NCI-H748 (cell line): Measurements from ENCODE around the gene KIAA0319L.

Source experiments
- DNase-seq: peaks from one replicate; lab custom pipeline; 2025; ENCODE audit not compliant: unreplicated experiment; lab: John Stamatoyannopoulos, UW

The KIAA0319L gene

GRCh38 chr1:35539073-35539823 lies 18.0 kb downstream of the KIAA0319L start:
- DNase-seq, result no peak

GRCh38 chr1:35537806-35538205 lies 19.4 kb downstream of the KIAA0319L start:
- no peak for DNase-seq

GRCh38 chr1:35536556-35537162 lies 20.5 kb downstream of the KIAA0319L start:
- DNase-seq, result no peak

GRCh38 chr1:35535243-35535642 lies 22.0 kb downstream of the KIAA0319L start:
- DNase-seq, result no peak

- DNase-seq, result peak; percentile 2
These were observed 23.6 kb downstream of the KIAA0319L start for GRCh38 chr1:35533586-35533985.

- no peak for DNase-seq
These were observed 24.5 kb downstream of the KIAA0319L start for GRCh38 chr1:35532497-35533223.

GRCh38 chr1:35531368-35531767 lies 25.8 kb downstream of the KIAA0319L start:
- no peak for DNase-seq

- DNase-seq, result no peak
These were observed 26.3 kb downstream of the KIAA0319L start for GRCh38 chr1:35530946-35531345.

GRCh38 chr1:35530168-35530567 lies 27.0 kb downstream of the KIAA0319L start:
- no peak for DNase-seq

GRCh38 chr1:35524106-35524505 lies 33.1 kb downstream of the KIAA0319L start:
- DNase-seq, result peak; percentile 57

- no peak for DNase-seq
These were observed 37.8 kb downstream of the KIAA0319L start for GRCh38 chr1:35519432-35519831.

GRCh38 chr1:35518183-35518582 lies 39.0 kb downstream of the KIAA0319L start:
- DNase-seq, result no peak

- no peak for DNase-seq
These were observed 45.9 kb downstream of the KIAA0319L start for GRCh38 chr1:35511305-35511704.

GRCh38 chr1:35509558-35509957 lies 47.6 kb downstream of the KIAA0319L start:
- no peak for DNase-seq

- DNase-seq, result no peak
These were observed 49.3 kb downstream of the KIAA0319L start for GRCh38 chr1:35507947-35508346.

GRCh38 chr1:35506960-35507912 lies 50.0 kb downstream of the KIAA0319L start:
- no peak for DNase-seq

- DNase-seq, result no peak
These were observed 51.0 kb downstream of the KIAA0319L start for GRCh38 chr1:35505911-35506798.

GRCh38 chr1:35502242-35502641 lies 55.0 kb downstream of the KIAA0319L start:
- no peak for DNase-seq

- DNase-seq, result no peak
These were observed 56.8 kb downstream of the KIAA0319L start for GRCh38 chr1:35500439-35500838.

GRCh38 chr1:35499652-35500176 lies 57.5 kb downstream of the KIAA0319L start:
- DNase-seq, result no peak
